22Rv1 (cell line): ENCODE data around the gene SMTNL1.

Experiments used
- CTCF ChIP-seq: fragments of 450-650 bp; IDR thresholded peaks from 2 replicates; pipeline ENCODE4 v1.5.1; 2017; ENCODE audit warnings: mild to moderate bottlenecking
- ZFX ChIP-seq: fragments of 450-650 bp; IDR thresholded peaks from 2 replicates; pipeline ENCODE4 v1.6.1; 2017; ENCODE audit warnings: antibody characterized with exemption, borderline replicate concordance

GRCh38 chr11:57506522-57506921, 30.9 kb upstream of the SMTNL1 start:
- no peak for TF ChIP-seq CTCF
- TF ChIP-seq ZFX: no peak
